ENCODE results near the gene PRMT9. TPM values are rescaled to one million over a fixed set of nuclear protein-coding genes. Genes with fewer than 3 reads are reported as not detected.

The PRMT9 gene
- total RNA-seq, 2 donors from 2014 or later: 13.9 to 21.3 TPM

DNA sequence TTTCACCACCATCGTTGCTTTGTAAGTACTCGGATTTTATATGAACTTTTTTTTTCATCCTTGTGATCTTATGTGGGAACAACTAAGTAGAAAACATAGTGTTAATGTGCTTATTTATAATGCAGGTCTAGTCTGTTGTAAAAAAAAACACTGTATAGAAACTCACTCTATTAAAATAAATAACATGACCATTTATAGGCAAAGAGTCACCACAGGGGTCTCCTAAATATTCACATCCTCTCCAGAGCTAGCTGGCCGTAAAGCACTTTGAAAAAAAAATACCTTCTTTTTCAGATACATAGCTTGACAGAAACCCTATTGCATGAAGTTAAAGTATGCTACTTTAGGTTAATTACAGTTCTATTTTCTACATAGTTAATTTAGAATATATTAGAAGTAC is 55.5 kb downstream of the PRMT9 start:
- no peaks in the 10 kb centered on the region for H3K9me3 ChIP-seq (ENCODE audit: control insufficient read depth, low read length, poor library complexity, severe bottlenecking)
- no peak overlapping the region for H3K4me3 Mint-ChIP-seq
- peaks cover 8% of the 10 kb centered on the region for H3K4me1 Mint-ChIP-seq
- H3K36me3 Mint-ChIP-seq (ENCODE audit: low read depth): peaks cover 11% of the 10 kb centered on the region
- H3K27ac Mint-ChIP-seq: no peak overlapping the region
- ATAC-seq (no peak), DNase-seq (no peak)
- no peaks in the 10 kb centered on the region for H3K27me3 Mint-ChIP-seq

DNA sequence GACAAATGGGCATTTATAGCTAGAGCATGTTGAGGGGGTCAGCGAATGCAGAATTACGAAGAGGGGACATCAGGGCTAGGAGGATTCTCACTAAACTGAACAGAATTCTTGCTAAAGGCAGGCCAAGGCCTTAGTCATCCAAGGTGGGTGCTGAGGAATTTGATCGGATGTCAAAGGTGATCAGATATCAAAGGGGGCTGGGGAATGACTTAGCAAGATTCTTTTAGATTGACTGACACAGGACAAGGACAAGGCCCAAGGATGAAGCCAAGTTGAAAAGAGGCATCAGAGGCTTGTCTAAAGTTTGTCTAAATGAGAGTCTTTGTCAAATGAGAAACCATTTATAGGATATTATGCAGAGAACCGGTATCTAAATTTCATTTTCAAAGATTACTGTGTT is 57.1 kb downstream of the PRMT9 start:
- Mint-ChIP-seq H3K36me3 (ENCODE audit: low read depth) (peaks cover 11% of the 10 kb centered on the region), H3K27me3 (no peaks in the 10 kb centered on the region), H3K4me3 (no peak overlapping the region), H3K27ac (peak overlapping the region; percentile 48), H3K4me1 (peaks cover 11% of the 10 kb centered on the region)
- H3K9me3 ChIP-seq (ENCODE audit: control insufficient read depth, low read length, poor library complexity, severe bottlenecking): no peaks in the 10 kb centered on the region
- no peak for ATAC-seq
- DNase-seq: no peak

- H3K4me3 Mint-ChIP-seq: no peak overlapping the region
- peak overlapping the region; percentile 83 for H3K27ac Mint-ChIP-seq
- H3K9me3 ChIP-seq (ENCODE audit: control insufficient read depth, low read length, poor library complexity, severe bottlenecking): no peaks in the 10 kb centered on the region
- peaks cover 16% of the 10 kb centered on the region for H3K4me1 Mint-ChIP-seq
- no peaks in the 10 kb centered on the region for H3K27me3 Mint-ChIP-seq
- ATAC-seq (no peak), DNase-seq (no peak)
- peaks cover 11% of the 10 kb centered on the region for H3K36me3 Mint-ChIP-seq (ENCODE audit: low read depth)
Measured at GRCh38 chr4:147625733-147626132, 58.2 kb downstream of the PRMT9 start.

- peak overlapping the region; percentile 62 for H3K4me3 Mint-ChIP-seq
- H3K36me3 Mint-ChIP-seq (ENCODE audit: low read depth): peaks cover 11% of the 10 kb centered on the region
- ATAC-seq: no peak
- H3K27ac Mint-ChIP-seq: peak overlapping the region; percentile 97
- no peaks in the 10 kb centered on the region for H3K9me3 ChIP-seq (ENCODE audit: control insufficient read depth, low read length, poor library complexity, severe bottlenecking)
- no peak for DNase-seq
- no peaks in the 10 kb centered on the region for H3K27me3 Mint-ChIP-seq
- peaks cover 33% of the 10 kb centered on the region for H3K4me1 Mint-ChIP-seq
Measured at GRCh38 chr4:147620315-147620714, 63.6 kb downstream of the PRMT9 start.

DNA sequence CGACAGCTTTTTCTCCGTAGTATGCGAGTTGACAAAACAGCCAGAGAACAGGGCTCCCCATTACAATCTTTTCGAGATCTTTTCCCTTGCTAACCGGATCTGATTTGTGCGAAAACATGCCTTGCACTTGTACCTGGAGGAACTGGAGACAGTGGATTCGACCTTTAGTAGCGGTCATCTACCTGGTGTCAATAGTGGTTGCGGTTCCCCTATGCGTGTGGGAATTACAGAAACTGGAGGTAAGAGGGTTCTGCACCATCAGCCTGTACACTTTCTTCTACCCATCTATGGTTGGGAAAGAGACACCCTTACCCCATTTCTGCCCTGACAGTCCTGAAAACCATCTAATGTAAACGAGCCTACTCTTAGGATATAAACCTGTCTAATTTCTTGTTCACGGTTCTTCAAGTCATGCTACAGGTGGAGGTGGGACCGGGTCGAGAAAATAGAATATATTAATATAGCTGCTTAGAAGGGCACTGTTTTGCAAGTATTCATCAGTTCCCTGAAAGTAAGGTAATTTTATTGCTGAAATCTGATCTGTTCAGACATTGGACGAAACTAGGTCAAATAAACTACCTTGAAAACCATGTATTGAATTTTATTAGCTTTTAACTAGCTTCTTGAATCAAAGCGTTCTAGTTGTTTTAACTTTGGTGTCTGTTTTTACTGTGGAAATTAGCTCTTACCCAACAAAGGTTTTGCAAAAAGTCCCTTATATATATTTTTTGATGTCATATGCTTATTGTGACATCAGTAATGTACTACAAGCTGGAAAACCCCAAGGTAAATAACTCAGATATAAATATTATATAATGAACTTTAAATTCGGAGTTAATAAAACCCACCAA is 65.9 kb downstream of the PRMT9 start:
- H3K27me3 Mint-ChIP-seq: peaks cover 8% of the 10 kb centered on the region
- H3K9me3 ChIP-seq (ENCODE audit: control insufficient read depth, low read length, poor library complexity, severe bottlenecking): no peaks in the 10 kb centered on the region
- H3K4me1 Mint-ChIP-seq: peaks cover 33% of the 10 kb centered on the region
- H3K4me3 Mint-ChIP-seq: peak overlapping the region; percentile 99
- ATAC-seq (no peak), DNase-seq (no peak)
- H3K36me3 Mint-ChIP-seq (ENCODE audit: low read depth): peaks cover 11% of the 10 kb centered on the region
- peak overlapping the region; percentile 97 for H3K27ac Mint-ChIP-seq

DNA sequence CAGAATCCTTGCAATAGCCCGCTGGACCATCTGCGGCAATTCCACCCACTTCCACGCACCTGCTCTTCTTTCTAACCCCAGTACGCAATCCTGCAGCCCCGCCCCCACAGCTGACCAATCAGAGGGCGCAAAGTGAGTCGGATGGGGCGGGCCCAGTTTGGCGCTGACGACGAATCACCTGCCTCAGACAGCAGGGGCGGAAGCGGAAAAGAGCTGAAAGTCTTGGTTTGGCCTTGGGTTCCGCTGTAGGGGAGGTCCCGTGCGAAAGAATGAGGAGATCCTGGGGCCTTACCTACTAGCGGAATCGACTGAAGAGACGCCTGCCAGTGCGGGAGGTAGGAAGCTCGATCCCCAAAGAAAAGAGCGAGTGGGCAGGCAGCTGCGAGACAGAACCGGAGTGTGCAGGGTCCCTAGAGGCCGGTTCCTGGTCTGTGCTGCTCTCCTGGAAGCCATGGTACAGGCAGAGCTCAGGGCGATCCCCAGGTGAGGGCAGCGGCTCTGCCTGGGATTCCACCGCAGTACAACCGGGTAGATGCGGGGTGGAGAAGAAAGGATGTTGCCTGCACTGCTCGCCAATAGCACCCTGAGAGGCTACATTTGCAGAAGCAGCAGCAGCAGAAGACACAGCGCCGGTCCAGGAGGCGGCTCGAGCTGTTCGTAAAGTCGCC is 66.7 kb downstream of the PRMT9 start, which contains the start of gene TMEM184C:
TSS of gene TMEM184C (plus strand) at position 225 of the 668 bp plus-strand sequence. CDS start 560 bp downstream, outside the sequence.
- DNase-seq (peak; percentile 94 to 99 (median 95)), ATAC-seq (peak; percentile 96)
- Mint-ChIP-seq H3K4me1 (peaks cover 30% of the 10 kb centered on the region), H3K4me3 (peak within 1 kb of the TSS; percentile 99), H3K36me3 (ENCODE audit: low read depth) (peaks cover 11% of the 10 kb centered on the region), H3K27ac (peak within 1 kb of the TSS; percentile 97), H3K27me3 (peaks cover 8% of the 10 kb centered on the region)
- H3K9me3 ChIP-seq (ENCODE audit: control insufficient read depth, low read length, poor library complexity, severe bottlenecking): no peaks in the 10 kb centered on the region

DNA sequence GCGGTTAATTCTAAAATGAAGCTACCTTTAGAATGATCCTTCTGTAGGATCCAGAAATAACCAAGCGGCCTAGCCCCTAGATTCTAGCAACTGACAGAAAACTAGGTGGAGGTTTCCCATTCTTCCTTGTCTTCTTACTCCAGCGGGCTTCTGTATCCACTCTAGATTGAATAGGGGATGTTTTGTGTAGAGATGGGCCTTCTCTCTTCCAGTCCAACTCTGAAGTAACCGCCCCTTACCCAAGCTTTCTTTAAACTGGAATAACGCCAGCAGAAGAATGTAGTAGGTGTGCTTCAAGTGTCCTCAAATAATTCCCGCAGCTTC is 67.2 kb downstream of the PRMT9 start:
- peak; percentile 1 for ATAC-seq
- DNase-seq: no peak
- H3K36me3 Mint-ChIP-seq (ENCODE audit: low read depth): peaks cover 11% of the 10 kb centered on the region
- peaks cover 30% of the 10 kb centered on the region for H3K4me1 Mint-ChIP-seq
- peaks cover 8% of the 10 kb centered on the region for H3K27me3 Mint-ChIP-seq
- peak overlapping the region; percentile 99 for H3K4me3 Mint-ChIP-seq
- peak overlapping the region; percentile 97 for H3K27ac Mint-ChIP-seq
- H3K9me3 ChIP-seq (ENCODE audit: control insufficient read depth, low read length, poor library complexity, severe bottlenecking): no peaks in the 10 kb centered on the region

- H3K36me3 Mint-ChIP-seq (ENCODE audit: low read depth): peaks cover 2% of the 10 kb centered on the region
- H3K4me1 Mint-ChIP-seq: peaks cover 2% of the 10 kb centered on the region
- ATAC-seq (no peak), DNase-seq (no peak)
- no peak overlapping the region for H3K4me3 Mint-ChIP-seq
- H3K9me3 ChIP-seq (ENCODE audit: control insufficient read depth, low read length, poor library complexity, severe bottlenecking): no peaks in the 10 kb centered on the region
- H3K27me3 Mint-ChIP-seq: peaks cover 35% of the 10 kb centered on the region
- no peak overlapping the region for H3K27ac Mint-ChIP-seq
Measured at GRCh38 chr4:147610686-147611085, 73.3 kb downstream of the PRMT9 start.

GRCh38 chr4:147607471-147607870 is 76.5 kb downstream of the PRMT9 start:
- Mint-ChIP-seq H3K4me1 (no peaks in the 10 kb centered on the region), H3K27me3 (peaks cover 29% of the 10 kb centered on the region)

DNA sequence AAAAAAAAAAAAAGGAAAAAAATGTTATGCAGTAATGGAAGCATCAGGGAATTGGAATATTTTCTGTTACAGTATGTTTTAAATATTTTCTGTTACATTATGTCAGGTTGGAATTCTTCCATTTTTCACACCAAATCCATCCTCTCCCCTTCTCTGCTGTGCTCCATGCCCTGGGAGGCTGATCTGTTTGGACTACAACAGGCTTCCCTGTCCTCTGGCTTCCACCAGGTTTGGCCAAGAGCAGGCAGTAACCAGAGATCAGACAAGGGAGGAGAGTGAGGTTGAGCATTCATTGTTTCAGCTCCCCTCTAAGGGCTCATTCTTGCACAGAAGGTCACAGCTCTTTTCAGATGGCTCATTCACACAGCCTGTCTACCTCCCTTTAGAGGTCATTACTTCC is 78.5 kb downstream of the PRMT9 start:
- ATAC-seq (no peak), DNase-seq (no peak)
- H3K9me3 ChIP-seq (ENCODE audit: control insufficient read depth, low read length, poor library complexity, severe bottlenecking): no peaks in the 10 kb centered on the region
- Mint-ChIP-seq H3K4me3 (no peak overlapping the region), H3K36me3 (ENCODE audit: low read depth) (peaks cover 2% of the 10 kb centered on the region), H3K27me3 (peaks cover 24% of the 10 kb centered on the region), H3K4me1 (no peaks in the 10 kb centered on the region), H3K27ac (no peak overlapping the region)

More at GRCh38 chr4:147607471-147607870, 76.5 kb downstream of the PRMT9 start:
- DNase-seq: no peak
- no peak overlapping the region for H3K27ac Mint-ChIP-seq
- H3K36me3 Mint-ChIP-seq (ENCODE audit: low read depth): peaks cover 2% of the 10 kb centered on the region
- no peak for ATAC-seq
- H3K4me3 Mint-ChIP-seq: no peak overlapping the region
- H3K9me3 ChIP-seq (ENCODE audit: control insufficient read depth, low read length, poor library complexity, severe bottlenecking): no peaks in the 10 kb centered on the region

DNA sequence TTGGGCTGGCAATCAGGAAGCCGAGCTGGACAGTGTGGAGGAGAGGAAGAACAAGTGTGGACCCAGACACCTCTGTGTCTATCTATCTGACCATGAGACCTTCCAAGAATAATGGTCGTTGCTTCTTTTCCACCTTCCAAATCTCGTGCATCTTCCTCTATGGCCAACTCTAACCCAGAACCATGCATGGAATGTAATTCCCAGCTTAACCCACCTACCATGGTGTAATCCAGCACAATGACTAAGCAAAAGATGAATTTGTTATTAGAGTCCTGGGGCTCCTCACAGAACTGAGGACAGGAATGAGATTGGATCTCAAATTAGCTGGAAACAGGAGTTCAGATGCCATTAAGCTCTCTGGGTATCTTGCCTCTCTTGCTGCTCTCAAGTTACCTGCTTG is 84.2 kb downstream of the PRMT9 start:
- DNase-seq (no peak), ATAC-seq (no peak)
- no peaks in the 10 kb centered on the region for H3K9me3 ChIP-seq (ENCODE audit: control insufficient read depth, low read length, poor library complexity, severe bottlenecking)
- peaks cover 4% of the 10 kb centered on the region for H3K27me3 Mint-ChIP-seq
- no peaks in the 10 kb centered on the region for H3K36me3 Mint-ChIP-seq (ENCODE audit: low read depth)
- H3K4me1 Mint-ChIP-seq: peaks cover 4% of the 10 kb centered on the region
- no peak overlapping the region for H3K27ac Mint-ChIP-seq
- no peak overlapping the region for H3K4me3 Mint-ChIP-seq

DNA sequence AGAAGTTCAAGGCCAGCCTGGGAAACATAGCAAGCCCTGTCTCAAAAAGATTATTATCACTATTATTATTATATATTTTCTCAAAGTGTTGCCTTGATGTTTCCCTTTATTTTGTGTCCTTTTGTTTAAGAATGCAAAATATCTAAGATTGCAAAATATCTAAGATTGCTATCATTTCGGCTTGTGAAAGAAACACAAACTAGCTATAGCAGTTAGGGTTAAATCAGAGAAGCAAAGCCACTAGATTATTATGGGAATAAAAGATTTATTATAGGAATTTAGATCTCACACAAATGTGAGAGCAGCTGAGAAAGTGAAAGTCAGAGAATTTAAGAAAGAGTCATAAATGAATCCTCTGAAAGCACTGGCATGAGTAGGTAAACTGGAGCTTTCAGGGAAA is 84.8 kb downstream of the PRMT9 start:
- no peaks in the 10 kb centered on the region for H3K36me3 Mint-ChIP-seq (ENCODE audit: low read depth)
- H3K9me3 ChIP-seq (ENCODE audit: control insufficient read depth, low read length, poor library complexity, severe bottlenecking): no peaks in the 10 kb centered on the region
- ATAC-seq (no peak), DNase-seq (no peak)
- no peak overlapping the region for H3K4me3 Mint-ChIP-seq
- H3K27ac Mint-ChIP-seq: no peak overlapping the region
- H3K27me3 Mint-ChIP-seq: peaks cover 4% of the 10 kb centered on the region
- peaks cover 7% of the 10 kb centered on the region for H3K4me1 Mint-ChIP-seq

- DNase-seq: no peak
- Mint-ChIP-seq H3K4me1 (peaks cover 7% of the 10 kb centered on the region), H3K4me3 (no peak overlapping the region), H3K27ac (no peak overlapping the region), H3K27me3 (peaks cover 12% of the 10 kb centered on the region), H3K36me3 (ENCODE audit: low read depth) (no peaks in the 10 kb centered on the region)
- ATAC-seq: no peak
- no peaks in the 10 kb centered on the region for H3K9me3 ChIP-seq (ENCODE audit: control insufficient read depth, low read length, poor library complexity, severe bottlenecking)
Measured at GRCh38 chr4:147597561-147597960, 86.4 kb downstream of the PRMT9 start.
